ENCODE data around the gene ATXN7L1.

ATXN7L1 gene

GRCh38 chr7:105638334-105638733 is 238.1 kb downstream of the ATXN7L1 start:
- TF ChIP-seq TAF1 (IDR thresholded peaks at IDR 0.05; ENCODE audit: low read depth) (no peak), USF1 (IDR thresholded peaks at IDR 0.05) (no peak), TCF12 (IDR thresholded peaks at IDR 0.05; ENCODE audit: low read depth) (no peak), RAD21 (IDR thresholded peaks at IDR 0.05; ENCODE audit: low read depth) (no peak), REST (IDR thresholded peaks at IDR 0.05; ENCODE audit: low read depth) (no peak), ZBTB7A (IDR thresholded peaks at IDR 0.05; ENCODE audit: low read depth) (no peak), EP300 (IDR thresholded peaks at IDR 0.05; ENCODE audit: borderline replicate concordance) (no peak), CREB1 (IDR thresholded peaks at IDR 0.05; ENCODE audit: low read depth) (no peak), CEBPB (IDR thresholded peaks at IDR 0.05) (no peak), NFIC (IDR thresholded peaks at IDR 0.05) (no peak), MAX (IDR thresholded peaks at IDR 0.05) (no peak), YY1 (IDR thresholded peaks at IDR 0.05; ENCODE audit: low read depth) (no peak), EGR1 (IDR thresholded peaks at IDR 0.05) (no peak), TEAD4 (IDR thresholded peaks at IDR 0.05) (no peak), FOXM1 (IDR thresholded peaks at IDR 0.05; ENCODE audit: borderline replicate concordance, low read depth) (no peak)

- TF ChIP-seq FOXM1 (IDR thresholded peaks at IDR 0.05; ENCODE audit: borderline replicate concordance, low read depth) (no peak), NFIC (IDR thresholded peaks at IDR 0.05) (no peak), EGR1 (IDR thresholded peaks at IDR 0.05) (no peak), MAX (IDR thresholded peaks at IDR 0.05) (no peak), TEAD4 (IDR thresholded peaks at IDR 0.05) (no peak), ZBTB7A (IDR thresholded peaks at IDR 0.05; ENCODE audit: low read depth) (no peak), CREB1 (IDR thresholded peaks at IDR 0.05; ENCODE audit: low read depth) (no peak), REST (IDR thresholded peaks at IDR 0.05; ENCODE audit: low read depth) (no peak), EP300 (IDR thresholded peaks at IDR 0.05; ENCODE audit: borderline replicate concordance) (no peak), TCF12 (IDR thresholded peaks at IDR 0.05; ENCODE audit: low read depth) (no peak), TAF1 (IDR thresholded peaks at IDR 0.05; ENCODE audit: low read depth) (no peak), RAD21 (IDR thresholded peaks at IDR 0.05; ENCODE audit: low read depth) (no peak), YY1 (IDR thresholded peaks at IDR 0.05; ENCODE audit: low read depth) (no peak), USF1 (IDR thresholded peaks at IDR 0.05) (no peak), CEBPB (IDR thresholded peaks at IDR 0.05) (no peak)
These were observed 238.6 kb downstream of the ATXN7L1 start for GRCh38 chr7:105637755-105638154.

GRCh38 chr7:105636982-105637381 is 239.4 kb downstream of the ATXN7L1 start:
- no peak for TF ChIP-seq EP300 (IDR thresholded peaks at IDR 0.05; ENCODE audit: borderline replicate concordance)
- TF ChIP-seq YY1 (IDR thresholded peaks at IDR 0.05; ENCODE audit: low read depth): no peak
- no peak for TF ChIP-seq RAD21 (IDR thresholded peaks at IDR 0.05; ENCODE audit: low read depth)
- TF ChIP-seq REST (IDR thresholded peaks at IDR 0.05; ENCODE audit: low read depth): no peak
- TF ChIP-seq USF1 (IDR thresholded peaks at IDR 0.05): no peak
- TF ChIP-seq TCF12 (IDR thresholded peaks at IDR 0.05; ENCODE audit: low read depth): no peak
- no peak for TF ChIP-seq FOXM1 (IDR thresholded peaks at IDR 0.05; ENCODE audit: borderline replicate concordance, low read depth)
- no peak for TF ChIP-seq EGR1 (IDR thresholded peaks at IDR 0.05)
- TF ChIP-seq CREB1 (IDR thresholded peaks at IDR 0.05; ENCODE audit: low read depth): no peak
- no peak for TF ChIP-seq NFIC (IDR thresholded peaks at IDR 0.05)
- no peak for TF ChIP-seq CEBPB (IDR thresholded peaks at IDR 0.05)
- no peak for TF ChIP-seq MAX (IDR thresholded peaks at IDR 0.05)

GRCh38 chr7:105635197-105635596 is 241.2 kb downstream of the ATXN7L1 start:
- no peak for TF ChIP-seq ZBTB7A (IDR thresholded peaks at IDR 0.05; ENCODE audit: low read depth)
- TF ChIP-seq CREB1 (IDR thresholded peaks at IDR 0.05; ENCODE audit: low read depth): no peak
- TF ChIP-seq USF1 (IDR thresholded peaks at IDR 0.05): no peak
- no peak for TF ChIP-seq TEAD4 (IDR thresholded peaks at IDR 0.05)
- no peak for TF ChIP-seq YY1 (IDR thresholded peaks at IDR 0.05; ENCODE audit: low read depth)
- TF ChIP-seq MAX (IDR thresholded peaks at IDR 0.05): no peak
- TF ChIP-seq EP300 (IDR thresholded peaks at IDR 0.05; ENCODE audit: borderline replicate concordance): no peak
- TF ChIP-seq NFIC (IDR thresholded peaks at IDR 0.05): no peak
- no peak for TF ChIP-seq REST (IDR thresholded peaks at IDR 0.05; ENCODE audit: low read depth)
- no peak for TF ChIP-seq EGR1 (IDR thresholded peaks at IDR 0.05)
- no peak for TF ChIP-seq TAF1 (IDR thresholded peaks at IDR 0.05; ENCODE audit: low read depth)
- TF ChIP-seq CEBPB (IDR thresholded peaks at IDR 0.05): no peak
- no peak for TF ChIP-seq RAD21 (IDR thresholded peaks at IDR 0.05; ENCODE audit: low read depth)
- TF ChIP-seq FOXM1 (IDR thresholded peaks at IDR 0.05; ENCODE audit: borderline replicate concordance, low read depth): no peak
- no peak for TF ChIP-seq TCF12 (IDR thresholded peaks at IDR 0.05; ENCODE audit: low read depth)

Data from Ishikawa (cell line).